Stimulated activated CD4-positive, alpha-beta T cell treated with anti-CD3 and anti-CD28 coated beads, Interleukin-1b, Interleukin-23, amount 100 ng/mL, for 48 hours (primary cell): ENCODE data around the gene PEX19.
"Not testable (repeated sequence)": the region's sequence is repeated elsewhere in the genome, so short reads cannot be mapped to it uniquely, and the experiment has no call there.

ENCODE experiments used
- DNase-seq: peaks from one replicate; pipeline ENCODE4 v3.0.0-alpha.2; 2020

PEX19 gene, protein sequence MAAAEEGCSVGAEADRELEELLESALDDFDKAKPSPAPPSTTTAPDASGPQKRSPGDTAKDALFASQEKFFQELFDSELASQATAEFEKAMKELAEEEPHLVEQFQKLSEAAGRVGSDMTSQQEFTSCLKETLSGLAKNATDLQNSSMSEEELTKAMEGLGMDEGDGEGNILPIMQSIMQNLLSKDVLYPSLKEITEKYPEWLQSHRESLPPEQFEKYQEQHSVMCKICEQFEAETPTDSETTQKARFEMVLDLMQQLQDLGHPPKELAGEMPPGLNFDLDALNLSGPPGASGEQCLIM

DNA sequence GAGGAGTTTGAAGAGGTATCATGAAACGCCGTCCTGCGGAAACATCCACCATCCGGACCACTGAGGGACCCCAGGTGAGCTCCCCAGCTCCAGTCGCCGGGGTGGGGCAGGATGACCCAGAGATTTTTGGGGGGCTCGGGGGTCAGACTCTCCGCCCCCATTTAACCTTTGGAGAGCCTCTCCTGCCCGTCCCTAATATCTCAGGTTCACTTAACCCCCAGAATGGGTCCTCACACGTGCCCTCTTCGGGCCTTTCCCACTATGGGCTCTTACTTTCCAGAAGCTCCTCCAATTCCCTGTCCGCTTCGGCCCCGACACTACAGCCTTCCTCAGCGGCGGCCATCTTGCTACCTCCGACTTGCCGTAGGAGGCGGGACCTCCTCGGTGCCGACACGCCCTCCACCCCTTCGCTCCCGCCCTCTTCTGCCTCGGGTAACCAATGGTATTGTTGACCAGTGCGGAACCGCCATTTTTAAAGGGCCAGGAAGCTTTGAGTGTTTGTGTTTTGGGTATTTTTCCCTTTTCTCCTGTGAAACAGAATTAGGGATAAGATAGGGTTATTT, at the start of gene PEX19:
PEX19 (minus strand) TSS at position 352 of the 563 bp plus-strand sequence; CDS start at position 343, 9 bp downstream.
- DNase-seq: peak; percentile 94

DNA sequence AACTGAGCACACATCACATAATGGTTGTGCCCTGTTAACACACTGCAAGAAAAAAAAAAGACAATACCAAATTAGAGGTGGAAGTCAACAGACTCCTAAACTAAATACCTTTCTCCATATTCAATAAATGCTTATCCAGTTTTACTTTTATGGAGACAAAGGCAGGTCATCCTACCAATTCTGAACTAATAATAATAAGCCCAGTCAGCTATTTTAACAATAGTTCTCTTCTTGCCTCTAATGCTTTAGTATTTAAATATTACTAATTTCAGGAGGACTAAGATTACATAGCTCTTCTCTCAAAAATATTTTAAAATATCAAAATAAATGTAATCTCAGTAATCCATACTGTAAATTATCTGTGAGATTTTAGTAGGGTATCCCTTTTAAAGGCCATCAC, 47.6 kb upstream of the PEX19 start:
- no peak for DNase-seq

DNA sequence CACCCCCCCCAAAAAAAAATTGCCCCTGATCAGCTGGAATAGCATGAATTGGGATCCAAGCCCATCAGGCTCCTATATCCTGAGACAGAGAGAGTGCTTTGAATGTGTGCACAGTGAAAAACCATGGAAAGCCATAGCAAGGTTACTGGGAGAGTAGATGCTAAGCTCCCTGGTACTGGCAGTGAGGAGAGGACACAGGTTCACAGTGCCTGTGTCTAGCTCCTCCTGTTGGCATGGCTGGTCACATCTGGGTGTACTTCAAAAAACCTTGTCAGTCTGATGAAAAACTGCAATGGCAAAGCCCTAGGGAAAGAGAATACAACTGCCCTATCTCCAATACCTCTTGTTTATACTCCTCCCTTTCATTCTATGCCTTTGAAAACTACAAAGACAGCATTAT, 45.2 kb upstream of the PEX19 start:
- DNase-seq: no peak

DNA sequence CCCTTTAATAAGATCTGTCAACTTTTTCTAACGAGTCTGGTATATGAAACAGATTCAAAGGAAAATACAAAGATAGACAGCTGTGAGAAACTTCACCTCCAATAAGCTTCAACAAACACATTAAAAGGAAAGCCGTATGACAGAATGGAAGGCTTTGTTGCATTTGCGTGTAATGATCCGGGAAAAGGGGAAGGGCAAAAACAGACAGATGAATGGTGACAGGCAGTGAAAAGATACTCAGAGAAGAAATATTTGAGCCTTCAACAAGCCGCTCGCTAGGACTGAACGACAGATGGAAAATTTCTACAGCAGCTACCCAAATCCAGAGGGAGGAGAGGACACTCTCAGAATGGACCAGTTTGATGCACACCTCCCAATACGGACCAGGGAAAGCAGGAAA, 43.3 kb upstream of the PEX19 start:
- DNase-seq: no peak

DNA sequence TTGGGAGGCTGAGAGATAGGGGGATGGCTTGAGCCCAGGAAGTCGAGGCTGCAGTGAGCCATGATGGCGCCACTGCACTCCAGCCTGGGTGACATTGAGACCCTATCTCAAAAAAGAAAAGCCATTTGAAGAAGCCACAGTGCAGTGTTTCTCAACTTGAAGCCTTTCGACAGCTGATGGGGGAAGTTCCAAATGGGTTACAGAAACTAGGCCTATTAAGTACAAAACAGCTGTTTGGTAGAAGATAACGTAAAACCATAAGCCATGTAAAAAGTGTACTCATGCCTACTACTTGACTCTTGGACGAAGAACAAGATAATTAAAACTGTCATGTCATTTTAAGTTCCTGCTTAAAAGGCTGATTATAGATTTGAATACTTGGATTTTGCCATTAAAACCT, 41.5 kb upstream of the PEX19 start:
- DNase-seq: no peak

DNA sequence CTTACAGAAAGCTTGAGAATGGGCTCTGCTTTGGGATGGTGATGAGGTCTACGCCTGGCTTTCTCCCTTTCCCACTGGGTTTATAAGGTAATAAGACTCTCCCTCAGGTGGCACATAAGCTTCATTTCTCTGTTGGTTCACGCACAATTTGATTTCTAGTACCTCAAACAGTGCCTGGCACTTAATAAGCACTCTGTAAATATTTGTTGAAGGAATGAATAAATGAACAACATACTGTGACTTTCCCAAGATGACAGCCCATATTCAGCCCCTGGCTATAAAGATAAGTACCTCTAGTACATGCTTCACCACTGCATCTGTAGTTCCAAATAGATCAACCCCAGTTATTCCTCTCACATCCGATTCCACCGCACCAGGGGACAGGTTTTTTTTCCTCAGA, 40.3 kb upstream of the PEX19 start:
- DNase-seq: no peak

DNA sequence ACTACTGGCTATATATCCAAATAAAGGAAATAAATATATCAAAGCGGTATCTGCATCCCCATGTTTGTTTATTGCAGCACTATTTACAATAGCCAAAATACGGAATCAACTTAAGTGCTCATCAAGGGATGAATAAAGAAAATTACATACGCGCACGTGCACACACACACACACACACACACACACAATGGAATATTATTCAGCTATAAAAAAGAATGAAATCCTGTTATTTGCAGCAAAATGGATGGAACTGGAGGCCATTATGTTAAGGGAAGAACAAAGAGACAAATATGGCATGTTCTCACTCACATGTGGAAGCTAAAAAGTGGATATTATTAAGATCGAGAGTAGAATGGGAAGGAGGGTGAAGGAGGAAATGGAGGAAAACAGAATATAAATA, 37.9 kb upstream of the PEX19 start:
- no peak for DNase-seq

DNA sequence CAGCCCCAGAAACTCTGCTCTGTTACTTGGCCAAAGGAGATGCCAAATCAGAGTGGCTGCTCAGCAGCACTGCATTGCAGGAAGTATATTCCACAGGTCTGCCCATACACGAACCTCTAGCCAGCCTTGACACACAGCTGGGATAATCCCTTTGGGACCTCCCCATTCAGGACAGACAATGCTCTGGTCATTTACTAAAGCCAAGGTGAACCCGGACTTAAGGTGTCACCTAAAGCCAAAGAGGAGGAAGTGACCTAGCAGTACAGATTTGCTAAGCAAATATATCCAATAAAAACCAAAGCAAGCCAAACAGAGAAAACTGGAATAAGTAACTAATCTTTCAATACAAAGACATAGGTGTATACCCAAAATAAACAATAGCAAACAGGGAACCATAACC, 30.4 kb upstream of the PEX19 start:
- DNase-seq: no peak

DNA sequence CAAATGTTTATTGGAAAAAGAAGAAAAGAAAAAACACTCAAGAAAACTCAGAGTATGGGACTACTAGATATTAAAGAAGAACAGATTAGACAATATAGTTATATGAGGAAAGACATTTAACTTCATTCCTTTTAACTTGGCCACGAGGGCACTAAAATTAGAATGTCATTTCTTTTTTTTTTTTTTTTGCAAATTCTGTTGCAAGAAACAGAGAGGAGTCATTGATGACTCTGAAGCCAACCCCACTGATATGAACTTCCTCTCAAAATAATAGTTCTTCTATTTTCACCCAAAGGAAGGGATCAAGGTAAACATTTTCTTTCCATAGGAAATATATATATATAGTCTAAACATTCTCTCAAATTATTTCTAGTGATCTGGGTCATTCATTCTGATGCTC, 24.6 kb upstream of the PEX19 start:
- no peak for DNase-seq

DNA sequence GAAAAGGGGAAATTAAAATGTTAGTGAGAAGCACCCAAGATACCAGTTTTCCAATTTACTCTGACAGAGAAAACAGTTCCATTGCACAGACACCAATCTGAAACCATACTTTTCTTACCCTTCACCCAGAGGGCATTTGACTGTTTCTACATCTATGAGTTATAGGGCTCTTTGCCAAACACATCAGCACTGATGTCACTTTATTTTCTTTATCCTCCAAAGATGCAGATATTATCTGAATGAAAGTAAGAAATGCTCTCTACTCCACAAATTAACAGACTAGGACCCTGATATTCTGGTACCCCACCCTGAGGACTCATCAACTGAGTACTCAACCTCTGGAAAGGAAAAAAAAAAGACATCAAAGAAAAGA, 24.2 kb upstream of the PEX19 start:
- no peak for DNase-seq

DNA sequence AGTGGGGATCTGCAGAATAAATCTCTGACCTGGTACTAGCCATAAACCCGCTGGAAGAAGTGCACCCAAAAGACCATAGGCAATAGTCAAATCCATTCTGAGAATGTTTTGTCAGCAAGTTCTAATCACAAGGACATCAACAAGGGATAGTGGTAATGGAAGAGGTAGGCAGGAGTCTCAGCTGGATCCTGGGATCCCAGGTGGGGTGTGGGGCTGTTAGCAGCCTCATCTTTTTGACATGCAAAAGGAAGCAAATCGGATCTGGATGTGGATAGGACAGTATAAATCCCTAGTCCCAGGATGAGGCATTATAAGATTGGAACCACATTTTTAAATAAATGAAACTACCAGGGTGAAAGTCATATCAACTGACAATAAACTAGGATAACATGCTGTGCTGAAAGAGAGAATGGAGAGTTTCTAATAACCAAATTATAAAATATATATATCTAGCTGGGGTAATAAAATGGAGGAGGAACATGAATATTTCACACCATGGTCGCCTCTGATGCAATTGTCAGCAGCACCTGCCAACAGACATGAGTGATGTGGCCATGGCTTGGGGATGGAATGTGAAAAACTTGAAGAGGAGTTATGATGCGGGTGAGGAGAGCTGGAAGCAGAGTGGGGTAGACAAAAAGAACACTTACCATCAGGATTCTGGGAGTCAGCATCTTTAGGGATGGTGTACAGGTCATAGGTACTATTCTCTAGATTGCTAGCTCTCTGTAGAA, 23.7 kb upstream of the PEX19 start:
- no peak for DNase-seq

DNA sequence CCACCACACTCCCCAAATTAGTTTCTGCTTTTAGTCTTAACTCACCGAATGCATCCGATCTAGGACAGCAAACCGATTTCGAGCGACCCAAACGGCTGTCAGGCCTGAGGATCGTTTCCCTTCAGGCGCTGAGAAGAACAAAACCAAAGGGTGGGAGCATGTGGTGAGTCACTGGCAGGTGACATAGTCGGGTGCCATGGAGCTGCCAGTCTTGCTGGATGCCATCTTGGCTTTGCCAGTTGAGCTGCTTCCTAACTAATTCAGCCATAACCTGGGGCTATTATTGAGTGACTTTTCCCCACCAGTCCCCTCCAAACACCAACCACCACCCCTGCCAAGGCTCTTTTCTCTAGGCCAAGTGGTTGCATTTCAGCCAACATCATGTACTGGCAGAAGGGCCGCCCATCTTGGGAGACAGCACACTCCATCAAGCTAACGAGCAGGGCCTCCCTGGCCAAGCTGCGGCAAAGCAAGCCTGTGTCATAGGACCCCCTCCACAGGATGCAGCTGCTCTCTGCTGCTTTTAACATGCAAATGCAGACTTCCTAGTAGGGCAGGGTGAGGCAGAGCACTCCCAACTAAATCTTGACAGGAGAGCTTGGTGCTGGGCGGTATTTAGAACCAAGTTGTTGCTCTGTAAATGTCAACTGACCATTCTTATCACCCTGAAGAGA, 22.3 kb upstream of the PEX19 start:
- DNase-seq: no peak

DNA sequence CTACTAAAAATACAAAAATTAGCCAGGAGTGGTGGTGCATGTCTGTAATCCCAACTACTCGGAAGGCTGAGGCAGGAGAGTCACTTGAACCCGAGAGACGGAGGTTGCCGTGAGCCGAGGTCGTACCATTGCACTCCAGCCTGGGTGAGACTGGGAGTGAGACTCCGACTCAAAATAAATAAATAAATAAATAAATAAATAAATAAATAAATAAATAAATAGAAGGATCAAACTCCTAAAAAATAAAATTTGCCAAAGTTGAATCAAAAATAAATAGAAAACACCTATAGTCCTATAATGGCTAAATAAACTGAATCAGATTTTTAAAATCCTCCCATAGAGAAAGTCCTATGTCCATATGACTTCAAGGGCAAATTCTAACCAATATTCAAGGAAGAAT, 15.2 kb upstream of the PEX19 start:
- no peak for DNase-seq

DNA sequence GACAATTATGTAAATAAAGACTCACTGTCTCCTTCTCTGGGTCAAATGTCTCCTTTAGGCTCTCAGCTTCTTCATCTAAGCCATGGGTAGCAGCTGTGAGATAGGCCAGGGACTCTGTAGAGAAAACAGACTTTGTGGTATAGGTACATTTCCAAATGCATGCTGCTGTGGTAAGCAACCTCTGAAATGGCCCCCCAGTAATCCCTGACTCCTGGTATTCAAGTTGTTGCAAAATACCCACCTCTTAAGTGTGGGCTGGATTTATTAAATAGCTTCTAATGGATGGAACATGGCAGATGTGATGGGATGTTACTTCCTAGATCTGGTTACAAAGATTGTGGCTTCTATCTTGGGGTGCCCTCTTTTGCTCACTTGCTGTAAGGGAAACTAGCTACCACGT, 11.1 kb upstream of the PEX19 start:
- no peak for DNase-seq

DNA sequence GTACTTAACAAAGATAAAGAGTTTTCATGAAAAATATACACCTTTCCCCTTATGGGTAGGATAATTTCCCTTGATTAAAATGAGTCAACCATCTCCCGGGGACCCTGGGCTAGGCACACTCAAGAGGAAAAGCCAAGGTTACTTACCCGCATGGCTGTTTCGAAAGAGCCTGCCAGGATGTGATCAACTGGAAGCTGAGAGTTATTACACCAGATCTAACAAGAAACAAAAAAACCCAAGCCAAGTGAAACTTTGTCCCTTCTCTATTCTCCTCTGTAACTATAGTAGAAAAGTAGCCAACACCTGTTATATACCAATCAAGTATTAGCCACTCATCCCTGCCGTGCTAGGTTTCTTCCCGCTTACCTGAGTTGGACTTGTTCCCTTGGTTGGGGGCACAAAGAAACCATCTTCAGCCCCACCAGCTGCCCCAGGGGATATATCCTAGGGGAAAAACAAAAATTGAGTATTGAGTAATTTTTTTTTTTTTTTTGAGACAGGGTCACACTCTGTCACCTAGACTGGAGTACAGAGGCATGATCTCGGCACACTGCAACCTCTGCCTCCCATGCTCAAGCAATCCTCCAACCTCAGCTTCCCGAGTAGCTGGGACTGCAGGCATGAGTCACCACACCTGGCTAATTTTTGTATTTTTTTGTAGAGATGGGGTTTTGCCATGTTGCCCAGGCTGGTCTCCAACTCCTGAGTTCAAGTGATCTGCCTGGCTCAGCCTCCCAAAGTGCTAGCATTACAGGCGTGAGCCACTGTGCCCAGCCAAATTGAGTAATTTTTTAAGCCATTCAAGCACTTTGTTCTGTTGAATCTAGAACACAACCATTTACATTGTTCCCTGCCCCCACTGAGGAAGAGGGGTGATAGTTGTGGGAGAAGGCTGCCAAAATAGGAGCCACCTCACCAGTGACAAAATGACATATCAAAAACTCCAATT, 8.4 kb upstream of the PEX19 start:
- no peak for DNase-seq

DNA sequence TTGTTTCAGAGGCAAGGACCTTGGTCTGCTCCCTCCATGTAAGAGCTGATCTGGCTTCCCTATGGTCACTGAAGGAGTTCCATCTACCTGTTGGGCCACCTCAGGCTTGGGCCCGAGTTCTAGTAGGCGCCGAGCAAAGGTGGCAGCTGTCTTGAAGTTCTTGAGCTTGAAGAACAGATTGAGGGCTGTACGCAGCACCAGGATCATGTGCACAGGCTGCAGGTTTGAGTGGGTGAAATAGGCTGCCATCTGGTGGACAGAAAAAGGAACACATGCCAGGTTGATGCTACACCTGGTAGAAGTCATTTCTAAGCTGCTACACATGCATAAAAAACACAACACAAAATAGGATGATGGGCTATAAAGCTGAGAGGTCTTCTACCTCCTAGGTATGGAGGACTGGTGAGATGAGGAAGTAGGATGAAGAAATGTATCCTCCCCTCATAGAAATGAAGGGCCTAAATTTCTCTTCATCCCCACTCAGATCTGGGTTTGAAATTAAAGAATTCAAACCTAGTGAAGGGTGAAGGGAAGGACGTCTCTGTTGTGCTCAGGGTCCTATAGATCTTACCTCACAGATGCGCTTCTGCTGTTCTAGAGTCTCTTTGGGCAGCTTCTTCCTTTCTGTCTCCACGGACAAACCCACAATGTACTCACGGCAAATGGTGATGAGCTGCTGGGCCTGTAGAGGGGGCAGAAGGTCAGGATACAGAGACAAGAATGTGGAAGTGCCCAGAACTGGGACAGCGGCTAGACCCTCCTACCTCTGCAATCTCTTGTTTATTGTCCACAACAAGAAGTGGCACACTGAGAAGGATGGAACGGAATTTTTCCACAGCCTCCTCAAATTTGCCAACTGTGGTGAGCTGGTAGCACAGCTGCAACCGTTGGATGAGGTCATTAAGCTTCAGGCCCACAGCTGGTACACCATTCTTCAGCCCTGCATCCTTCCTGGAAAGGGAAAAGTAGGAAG, 6.6 kb upstream of the PEX19 start:
- DNase-seq: peak; percentile 55

DNA sequence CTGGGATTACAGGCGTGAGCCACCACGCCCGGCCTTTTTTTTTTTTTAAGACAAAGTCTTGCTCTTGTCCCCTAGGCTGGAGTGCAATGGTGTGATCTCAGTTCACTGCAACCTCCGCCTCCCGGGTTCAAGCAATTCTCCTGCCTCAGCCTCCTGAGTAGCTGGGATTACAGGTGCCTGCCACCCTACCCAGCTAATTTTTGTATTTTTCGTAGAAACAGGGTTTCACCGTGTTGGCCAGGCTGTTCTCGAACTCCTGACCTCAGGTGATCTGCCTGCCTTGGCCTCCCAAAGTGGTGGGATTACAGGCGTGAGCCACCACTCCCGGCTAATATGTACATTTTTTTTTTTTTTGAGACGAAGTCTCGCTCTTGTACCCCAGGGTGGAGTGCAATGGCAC, 2.8 kb upstream of the PEX19 start:
- DNase-seq: not testable (repeated sequence)

DNA sequence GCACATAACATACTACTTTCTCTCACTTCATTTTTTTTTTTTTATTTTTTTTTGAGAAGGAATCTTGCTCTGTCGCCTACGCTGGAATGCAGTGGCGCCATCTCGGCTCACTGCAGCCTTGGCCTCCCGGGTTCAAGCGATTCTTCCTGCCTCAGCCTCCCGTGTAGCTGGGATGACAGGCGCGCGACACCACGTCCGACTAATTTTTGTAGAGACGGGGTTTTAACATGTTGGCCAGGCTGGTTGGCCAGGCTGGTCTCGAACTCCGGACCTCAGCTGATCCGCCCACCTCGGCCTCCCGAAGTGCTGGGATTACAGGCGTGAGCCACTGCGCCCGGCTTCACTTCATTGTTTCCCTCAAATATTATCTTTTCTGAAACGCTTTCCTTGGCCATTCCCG, 573 bp upstream of the PEX19 start:
- no peak for DNase-seq

DNA sequence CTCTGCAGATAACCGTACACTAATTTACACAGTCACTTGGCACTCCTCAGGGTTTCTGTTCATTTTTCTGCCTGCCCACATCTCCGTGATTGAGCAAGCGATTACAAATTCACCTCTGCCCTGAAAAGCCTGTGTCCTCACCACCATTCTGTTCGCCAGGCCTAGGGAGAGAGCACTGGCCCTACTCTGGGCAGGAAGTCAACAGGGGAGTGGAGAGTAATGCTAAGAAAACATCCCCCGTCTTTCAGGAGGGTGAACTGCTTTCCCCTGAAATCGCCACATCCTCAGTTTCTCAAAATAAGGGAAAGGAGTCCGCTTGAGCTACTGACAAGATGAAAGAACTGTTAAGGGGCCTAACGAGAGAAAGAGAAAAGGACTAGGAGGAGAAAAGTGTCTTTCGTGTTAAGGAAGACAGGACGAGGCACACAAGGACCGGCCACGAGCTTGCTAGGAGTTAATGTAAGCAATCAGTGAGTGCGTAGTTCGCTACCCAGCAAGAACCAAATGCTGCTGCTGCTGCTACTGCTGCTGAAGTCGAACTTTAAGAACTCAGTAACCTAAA, 632 bp downstream of the PEX19 start:
- DNase-seq: peak; percentile 5

DNA sequence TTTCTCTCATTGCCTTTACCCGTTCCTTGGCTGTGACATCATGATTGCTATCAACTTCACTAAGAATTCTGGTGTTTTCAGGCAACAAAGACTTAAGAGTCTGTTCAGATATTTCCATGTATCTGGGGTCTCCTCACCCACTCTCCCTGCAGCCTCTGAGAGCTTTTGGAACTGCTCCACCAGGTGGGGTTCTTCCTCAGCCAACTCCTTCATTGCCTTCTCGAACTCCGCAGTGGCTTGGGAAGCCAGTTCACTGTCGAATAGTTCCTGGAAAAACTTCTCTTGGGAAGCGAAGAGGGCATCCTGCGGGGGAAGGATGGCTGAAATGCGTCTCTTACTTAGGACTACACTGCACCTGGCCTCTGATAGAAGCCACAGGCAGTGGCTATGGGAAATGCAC, 2.1 kb downstream of the PEX19 start:
- no peak for DNase-seq

DNA sequence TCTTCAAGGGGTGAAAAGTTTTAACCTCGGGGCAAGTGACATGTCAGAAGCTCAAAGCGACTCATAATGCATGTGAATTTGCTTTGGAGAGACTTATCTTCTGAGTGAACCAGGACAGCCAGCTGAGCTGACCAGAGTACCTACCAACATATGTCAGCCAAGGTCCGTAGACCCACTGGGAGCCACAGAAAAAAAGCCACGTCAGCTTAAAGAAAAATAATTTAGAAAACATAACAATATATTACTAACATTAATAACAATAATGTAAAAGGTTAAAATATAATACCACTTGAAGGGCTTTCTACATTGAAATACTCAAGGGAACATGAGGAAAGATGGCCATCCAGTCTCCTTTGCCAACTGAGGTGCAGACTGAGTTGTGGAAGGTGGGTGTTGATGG, 6.9 kb downstream of the PEX19 start:
- no peak for DNase-seq
